Measurements from ENCODE around the gene ZMIZ1.

DNA sequence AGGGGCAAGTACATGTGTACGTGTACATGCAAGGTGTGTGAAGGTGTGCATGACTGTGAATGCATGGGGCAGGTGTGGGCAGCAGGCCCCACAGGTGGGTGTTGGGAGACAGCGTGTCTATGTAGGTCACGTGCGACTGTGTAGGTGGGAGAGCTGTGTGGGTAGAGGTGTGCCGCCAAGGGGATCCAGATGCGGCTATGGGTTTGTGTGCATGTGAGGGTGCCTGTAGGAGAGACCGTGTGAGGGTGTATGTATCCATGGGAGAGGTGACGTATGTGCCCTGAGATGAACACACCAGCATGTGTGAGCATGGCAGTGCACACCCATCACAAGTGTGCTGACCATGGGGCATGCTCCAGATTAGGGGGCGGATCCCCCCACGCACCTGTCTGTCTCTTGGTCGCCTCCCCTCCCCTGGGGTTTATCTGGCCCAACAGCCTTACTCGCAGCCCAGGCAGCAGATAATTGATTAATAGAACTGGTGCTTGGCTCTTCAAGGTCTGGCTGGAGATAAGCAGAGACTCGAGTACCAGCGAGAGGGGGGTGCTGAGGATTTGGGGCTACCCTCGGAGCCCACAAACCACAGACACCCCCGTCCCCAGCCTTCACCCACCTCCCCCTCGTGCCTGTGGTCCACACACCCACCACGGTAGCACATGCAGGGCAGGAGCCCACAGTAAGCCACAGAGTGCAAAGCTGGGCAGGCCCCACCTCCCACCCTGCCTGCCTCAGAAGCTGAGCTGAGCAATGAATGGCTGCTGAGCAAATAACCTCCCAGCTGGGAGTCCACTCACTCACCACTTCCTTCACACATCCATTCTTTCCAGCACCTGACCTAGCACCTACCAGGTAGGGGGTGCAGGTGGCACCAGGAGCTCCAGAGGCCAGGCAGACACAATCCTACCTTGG is 41.4 kb upstream of the ZMIZ1 start:
- TF ChIP-seq, protein P1, sequence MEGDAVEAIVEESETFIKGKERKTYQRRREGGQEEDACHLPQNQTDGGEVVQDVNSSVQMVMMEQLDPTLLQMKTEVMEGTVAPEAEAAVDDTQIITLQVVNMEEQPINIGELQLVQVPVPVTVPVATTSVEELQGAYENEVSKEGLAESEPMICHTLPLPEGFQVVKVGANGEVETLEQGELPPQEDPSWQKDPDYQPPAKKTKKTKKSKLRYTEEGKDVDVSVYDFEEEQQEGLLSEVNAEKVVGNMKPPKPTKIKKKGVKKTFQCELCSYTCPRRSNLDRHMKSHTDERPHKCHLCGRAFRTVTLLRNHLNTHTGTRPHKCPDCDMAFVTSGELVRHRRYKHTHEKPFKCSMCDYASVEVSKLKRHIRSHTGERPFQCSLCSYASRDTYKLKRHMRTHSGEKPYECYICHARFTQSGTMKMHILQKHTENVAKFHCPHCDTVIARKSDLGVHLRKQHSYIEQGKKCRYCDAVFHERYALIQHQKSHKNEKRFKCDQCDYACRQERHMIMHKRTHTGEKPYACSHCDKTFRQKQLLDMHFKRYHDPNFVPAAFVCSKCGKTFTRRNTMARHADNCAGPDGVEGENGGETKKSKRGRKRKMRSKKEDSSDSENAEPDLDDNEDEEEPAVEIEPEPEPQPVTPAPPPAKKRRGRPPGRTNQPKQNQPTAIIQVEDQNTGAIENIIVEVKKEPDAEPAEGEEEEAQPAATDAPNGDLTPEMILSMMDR (conservative IDR thresholded peaks at IDR 0.05; ENCODE audit: low read depth, low read length) = no peak
- no peak for TF ChIP-seq EZH2 (IDR thresholded peaks at IDR 0.05; ENCODE audit: borderline replicate concordance, low read depth, low read length, poor library complexity, severe bottlenecking)
